Stimulated activated CD4-positive, alpha-beta T cell treated with anti-CD3 and anti-CD28 coated beads, TNF-alpha, amount 100 ng/mL, for 48 hours (primary cell): ENCODE data around the gene NFAT5.
"Not testable (repeated sequence)": the region's sequence is repeated elsewhere in the genome, so short reads cannot be mapped to it uniquely, and the experiment has no call there.

Experiments used
- DNase-seq, 3 donors: peaks; one replicate each; pipeline ENCODE4 v3.0.0-alpha.2; 2020; ENCODE audit warnings: low read depth in 3 of 3

NFAT5 gene

DNA sequence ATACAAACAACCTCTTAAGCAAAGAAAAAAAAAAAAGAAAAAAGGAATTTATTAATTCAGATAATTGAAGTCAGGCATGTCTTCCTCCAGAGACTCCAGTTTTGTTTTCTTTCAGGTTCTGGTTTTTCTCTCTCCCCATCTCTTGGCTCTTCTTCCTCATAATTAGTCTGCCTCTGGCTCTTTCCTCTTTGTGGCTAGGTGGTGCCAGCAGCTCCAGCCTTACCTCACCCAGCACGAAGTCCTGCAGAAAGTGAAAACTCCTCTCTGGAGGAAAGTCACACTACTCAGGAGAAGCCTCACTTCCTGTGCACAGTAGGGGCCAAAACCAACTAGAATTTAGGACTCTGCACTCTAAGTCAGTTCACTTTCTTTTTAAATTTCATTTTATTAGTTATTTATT, 10.3 kb upstream of the NFAT5 start:
- no peak for DNase-seq

- DNase-seq = no peak
Measured at GRCh38 chr16:69555867-69556266, 9.9 kb upstream of the NFAT5 start.

- no peak for DNase-seq
Measured at GRCh38 chr16:69559164-69559563, 6.6 kb upstream of the NFAT5 start.

DNA sequence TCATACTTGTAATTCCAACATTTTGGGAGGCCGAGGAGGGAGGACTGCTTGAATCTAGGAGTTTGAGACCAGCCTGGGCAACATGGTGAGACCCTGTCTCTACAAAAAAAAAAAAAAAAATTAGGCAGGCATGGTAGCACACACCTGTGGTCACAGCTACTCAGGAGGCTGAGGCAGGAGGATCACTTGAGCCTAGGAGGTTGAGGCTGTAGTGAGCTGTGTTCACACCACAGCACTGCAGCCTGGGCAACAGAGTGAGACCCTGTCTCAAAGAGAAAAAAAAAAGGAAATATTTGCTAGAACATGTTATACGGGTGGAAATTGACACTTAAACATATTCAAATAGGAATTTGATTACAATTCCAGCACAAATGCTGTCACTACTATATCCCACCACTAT, 4.4 kb upstream of the NFAT5 start:
- not testable (repeated sequence) for DNase-seq

- DNase-seq = no peak
Measured at GRCh38 chr16:69561901-69562300, 3.9 kb upstream of the NFAT5 start.

DNA sequence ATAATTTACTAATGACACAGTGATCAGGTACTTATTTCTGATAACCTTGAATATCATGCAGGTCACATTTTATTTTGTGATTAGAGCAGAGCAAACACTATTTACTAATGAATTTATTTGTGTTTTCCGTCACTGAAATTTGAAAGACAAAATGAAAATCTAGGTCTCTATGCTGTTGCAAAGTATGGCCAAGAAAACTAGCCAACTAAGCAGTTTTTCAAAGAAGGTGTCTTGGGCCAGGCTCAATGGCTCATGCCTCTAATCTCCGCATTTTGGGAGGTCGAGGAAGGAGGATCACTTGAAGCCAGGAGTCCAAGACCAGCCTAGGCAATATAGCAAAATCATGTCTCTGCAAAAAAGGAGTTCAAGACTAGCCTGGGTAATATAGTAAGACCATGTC, 3.0 kb upstream of the NFAT5 start:
- no peak for DNase-seq

GRCh38 chr16:69563605-69564580, 1.9 kb upstream of the NFAT5 start:
- peak; percentile 52 to 56 (median 54) for DNase-seq

GRCh38 chr16:69564845-69565670, 708 bp upstream of the NFAT5 start:
- no peak for DNase-seq

GRCh38 chr16:69566240-69566980, 644 bp downstream of the NFAT5 start:
- DNase-seq = peak in 1 of 3 donors; percentile 43

DNA sequence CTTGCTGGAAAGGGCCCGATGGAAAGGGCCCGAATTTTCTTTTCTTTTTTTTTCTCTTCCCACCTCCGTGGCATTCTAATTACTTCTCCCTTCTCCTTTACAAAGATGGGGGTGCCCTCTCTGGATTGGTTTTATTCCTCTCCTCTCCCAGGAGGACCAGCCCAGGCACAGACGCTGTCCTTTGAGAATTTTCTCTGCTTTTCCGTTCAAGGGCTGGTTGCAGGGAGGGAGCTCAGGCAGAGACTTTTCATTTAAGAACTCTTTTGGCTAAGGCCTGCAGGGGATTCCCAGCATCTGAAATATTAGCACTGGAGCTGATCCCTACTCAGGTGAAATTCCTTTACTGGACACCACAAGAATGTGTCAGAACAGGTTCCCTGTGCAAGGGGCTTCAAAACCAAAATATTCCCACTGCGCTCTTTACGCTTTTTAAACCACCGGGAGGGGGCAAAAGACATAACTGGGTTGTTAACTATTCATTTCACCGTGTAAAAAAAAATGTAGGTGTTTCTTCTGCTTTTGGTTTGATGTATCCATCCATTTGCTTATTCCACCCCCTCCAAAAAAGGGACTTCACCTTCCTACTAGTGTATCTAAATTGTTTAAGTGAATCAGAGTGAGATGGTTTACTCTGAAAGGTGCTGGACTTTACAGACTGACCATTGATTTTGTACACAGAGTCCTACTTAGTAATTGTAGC, 1.4 kb downstream of the NFAT5 start:
- no peak for DNase-seq

- DNase-seq = no peak
Measured at GRCh38 chr16:69568676-69569075, 2.9 kb downstream of the NFAT5 start.

GRCh38 chr16:69578771-69579170, 13.0 kb downstream of the NFAT5 start:
- DNase-seq = not testable (repeated sequence)

- DNase-seq = no peak
Measured at GRCh38 chr16:69579783-69580481, 14.2 kb downstream of the NFAT5 start.

GRCh38 chr16:69581297-69581696, 15.5 kb downstream of the NFAT5 start:
- no peak for DNase-seq

DNA sequence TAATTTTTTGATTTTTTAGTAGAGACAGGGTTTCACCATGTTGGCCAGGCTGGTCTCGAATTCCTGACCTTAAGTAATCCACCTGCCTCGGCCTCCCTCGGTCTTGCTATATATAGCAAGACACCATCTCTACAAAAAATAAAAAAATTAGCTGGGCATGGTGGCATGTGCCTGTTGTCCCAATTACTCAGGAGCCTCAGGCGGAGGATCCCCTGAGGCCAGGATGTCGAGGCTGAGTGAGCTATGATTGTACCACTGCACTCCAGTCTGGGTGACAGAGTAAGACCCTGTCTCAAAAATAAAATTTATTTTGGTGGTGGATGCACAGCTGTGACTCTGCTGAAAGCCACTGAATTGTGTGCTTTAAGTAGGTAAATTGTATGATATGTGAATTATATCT, 18.7 kb downstream of the NFAT5 start:
- DNase-seq = not testable (repeated sequence)

GRCh38 chr16:69589434-69590269, 23.9 kb downstream of the NFAT5 start:
- no peak for DNase-seq

DNA sequence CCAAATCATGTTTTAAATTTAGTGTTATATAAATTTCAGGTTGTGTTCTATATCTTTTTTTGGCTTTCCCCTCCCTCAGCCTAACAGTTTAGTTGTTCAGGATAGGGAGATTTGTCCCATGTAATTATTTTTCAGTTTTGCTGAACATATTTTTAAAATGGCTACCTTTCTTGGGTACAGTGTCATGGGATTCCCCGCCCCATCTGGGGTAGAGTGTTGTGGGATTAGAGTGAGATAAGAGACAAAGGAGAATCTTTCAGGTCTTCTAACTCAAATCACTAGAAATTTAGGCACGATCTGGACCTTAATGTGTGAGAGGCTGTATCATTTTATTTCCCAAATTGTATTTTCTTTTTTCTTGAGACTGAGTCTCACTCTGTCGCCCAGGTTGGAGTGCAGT, 24.8 kb downstream of the NFAT5 start:
- no peak for DNase-seq

DNA sequence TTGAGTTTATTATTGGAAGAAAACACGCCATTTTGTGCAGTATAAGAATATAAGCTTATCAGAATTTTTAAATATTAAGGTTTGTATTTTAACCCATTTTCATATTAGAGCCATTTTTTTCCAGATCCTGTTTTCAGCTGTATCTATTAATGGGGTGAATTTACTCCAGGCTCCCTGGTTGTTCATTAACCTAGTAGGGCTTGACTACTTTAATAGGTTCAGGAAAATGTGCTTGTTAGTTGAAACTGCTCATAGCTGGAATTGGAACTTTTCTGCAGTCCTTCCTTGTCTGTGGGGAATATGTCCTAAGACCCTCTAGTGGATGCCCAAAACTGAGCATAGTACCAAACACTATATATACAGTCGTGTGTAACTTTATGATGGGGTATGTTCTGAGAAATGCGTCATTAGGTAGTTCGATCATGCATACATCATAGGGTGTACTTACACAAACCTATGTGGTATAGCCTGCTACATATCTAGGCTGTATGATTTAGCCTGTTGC, 28.0 kb downstream of the NFAT5 start:
- DNase-seq = no peak
